Fibroblast of gingiva (primary cell): ENCODE measurements around the gene SENP5.
A peak's percentile ranks its signal among the peaks of the same experiment; 100 is the strongest.

Experiments used
- DNase-seq: peaks from one replicate; pipeline ENCODE4 v3.0.0-alpha.2; 2011; ENCODE audit warnings: low read depth

The SENP5 gene

DNA sequence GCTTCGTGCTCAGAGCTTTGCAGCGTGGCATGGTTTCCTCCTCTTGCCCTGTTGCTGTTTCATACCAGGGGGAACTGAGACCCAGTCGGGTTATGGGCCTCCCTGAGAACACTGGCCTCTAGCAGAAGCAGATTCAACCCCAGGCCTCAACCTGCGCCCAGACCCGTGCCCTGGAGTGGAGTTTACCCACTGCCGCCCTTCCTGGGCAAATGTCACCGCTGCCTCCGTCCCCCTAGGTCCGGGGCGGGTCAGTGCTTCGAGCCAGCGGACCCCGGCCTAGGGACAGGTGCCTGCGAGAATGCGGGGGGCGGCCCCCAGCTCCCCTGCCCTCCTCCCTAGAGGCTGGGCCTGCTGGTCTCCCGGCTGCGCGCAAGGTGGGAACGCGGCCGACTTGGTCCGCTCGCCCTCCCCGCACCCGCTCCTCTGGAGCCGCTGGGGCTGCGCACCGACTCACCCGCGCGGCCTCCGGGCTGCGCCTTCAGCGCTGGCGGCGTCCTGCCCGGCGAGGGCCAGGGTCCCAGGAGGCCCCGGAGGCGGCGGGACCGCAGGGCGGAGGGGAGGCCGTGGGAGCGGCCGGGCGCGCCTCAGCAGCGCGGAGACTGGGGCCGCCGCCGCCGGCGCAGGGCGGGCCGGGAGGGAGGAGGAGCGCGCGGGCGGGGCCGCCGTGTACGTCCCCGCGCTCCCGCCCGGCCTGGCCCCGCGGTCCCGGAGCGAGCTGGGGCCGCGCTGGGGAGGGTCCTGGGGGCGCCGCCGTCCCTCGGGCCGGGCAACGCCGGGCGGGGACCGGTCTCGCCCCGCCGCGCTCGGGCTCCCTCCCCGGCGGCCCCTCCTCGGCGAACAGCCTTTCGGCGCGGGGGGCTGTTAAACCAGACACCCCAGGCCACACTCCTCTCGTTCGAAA, 100.8 kb downstream of the SENP5 start, which contains the start of gene PIGZ:
PIGZ (minus strand) TSS at position 601 of the 901 bp plus-strand sequence. CDS start 16,802 bp downstream, outside the sequence.
- peak; percentile 52 for DNase-seq

DNA sequence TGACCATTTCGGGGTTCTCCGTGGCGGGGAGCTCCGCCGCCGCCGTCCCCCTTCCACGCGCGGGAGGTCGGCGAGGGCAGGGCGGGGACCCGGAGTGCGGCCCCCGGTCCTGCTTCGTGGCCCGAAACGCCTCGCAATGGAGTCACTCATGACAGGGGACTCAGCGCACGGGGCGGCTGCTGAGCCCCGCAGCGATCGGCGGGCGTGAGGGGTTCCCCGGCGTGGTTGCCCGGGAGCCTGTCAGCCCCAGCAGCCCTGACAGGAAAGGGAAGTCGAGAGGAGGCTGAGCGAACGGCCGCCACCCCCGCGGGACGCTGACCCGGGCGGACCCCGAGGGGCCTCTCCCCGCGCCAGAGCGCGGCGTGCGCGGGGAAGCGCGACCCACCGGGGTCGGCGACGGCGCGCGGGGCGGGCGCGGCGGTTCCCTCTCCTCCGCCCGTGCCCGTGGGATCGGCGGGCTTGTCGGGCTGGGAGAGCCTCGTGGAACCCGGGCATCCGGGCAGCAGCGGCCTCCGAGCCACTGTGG, 101.5 kb downstream of the SENP5 start:
- DNase-seq = no peak

DNA sequence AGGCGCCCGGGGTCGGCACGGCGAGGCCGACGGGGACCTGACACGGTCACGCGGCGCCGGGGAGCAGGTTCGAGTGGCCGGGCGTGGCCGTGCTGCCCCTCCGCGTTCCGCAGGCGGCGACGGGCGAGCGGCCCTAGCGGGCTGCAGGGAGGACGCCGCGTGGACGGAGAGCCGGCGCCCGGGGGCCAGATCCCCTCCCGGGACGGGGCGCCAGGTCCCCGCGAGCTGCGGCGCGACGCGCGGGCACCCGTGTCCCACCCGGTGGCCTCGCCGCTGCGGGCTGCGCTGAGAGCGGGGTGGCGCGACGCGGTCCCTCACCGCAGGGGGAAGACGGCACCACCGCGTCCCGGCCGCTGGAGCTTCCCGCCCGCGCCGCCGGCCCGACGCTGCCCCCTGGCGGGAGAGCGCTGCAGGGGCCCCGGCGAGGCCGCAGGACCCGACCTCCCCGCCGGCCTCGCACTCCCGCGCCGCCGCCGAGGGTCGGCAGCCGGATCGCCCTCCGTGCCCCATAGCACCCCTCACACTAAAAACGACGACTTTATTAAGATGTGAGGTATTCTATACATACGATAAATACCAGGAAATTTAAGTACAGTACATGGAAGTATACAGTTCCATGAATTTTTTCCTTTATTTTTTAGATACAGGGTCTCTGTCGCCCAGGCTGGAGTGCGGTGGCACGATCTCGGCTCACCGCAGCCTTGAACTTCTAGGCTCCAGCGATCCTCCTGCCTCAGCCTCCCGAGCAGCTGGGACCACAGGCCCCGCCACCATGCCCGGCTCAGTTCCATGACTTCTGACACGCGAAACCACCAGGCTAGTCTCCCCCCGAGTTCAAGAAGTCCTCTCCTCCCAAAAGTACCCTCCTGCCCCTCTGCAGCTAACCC, 102.2 kb downstream of the SENP5 start:
- DNase-seq = peak; percentile 37

DNA sequence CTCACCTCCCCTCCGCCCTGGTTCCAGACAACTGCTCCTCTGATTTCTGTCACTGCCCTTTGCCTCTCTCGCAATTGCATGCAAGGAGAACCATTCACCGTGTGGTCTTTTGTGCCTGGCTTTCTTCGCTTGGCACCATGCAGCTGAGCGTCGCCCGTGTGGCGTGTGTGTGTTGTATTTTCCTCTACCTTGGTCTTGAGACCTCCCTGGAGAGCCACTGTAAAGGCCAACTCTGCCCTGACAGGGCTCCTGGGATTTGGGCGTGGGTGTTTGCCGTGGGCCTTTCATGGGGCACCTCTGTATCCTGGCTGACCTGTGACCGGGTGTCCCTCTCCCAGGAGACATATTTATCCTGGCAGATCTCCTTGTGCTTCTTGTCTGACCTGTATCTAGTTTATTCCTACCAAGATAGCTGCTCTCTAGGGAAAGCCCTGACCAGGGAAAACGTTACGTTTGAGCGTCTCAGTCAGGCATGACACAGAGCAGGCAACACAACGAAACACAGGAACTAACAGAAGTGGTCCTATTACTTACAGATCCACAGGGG, 102.9 kb downstream of the SENP5 start:
- DNase-seq = no peak

DNA sequence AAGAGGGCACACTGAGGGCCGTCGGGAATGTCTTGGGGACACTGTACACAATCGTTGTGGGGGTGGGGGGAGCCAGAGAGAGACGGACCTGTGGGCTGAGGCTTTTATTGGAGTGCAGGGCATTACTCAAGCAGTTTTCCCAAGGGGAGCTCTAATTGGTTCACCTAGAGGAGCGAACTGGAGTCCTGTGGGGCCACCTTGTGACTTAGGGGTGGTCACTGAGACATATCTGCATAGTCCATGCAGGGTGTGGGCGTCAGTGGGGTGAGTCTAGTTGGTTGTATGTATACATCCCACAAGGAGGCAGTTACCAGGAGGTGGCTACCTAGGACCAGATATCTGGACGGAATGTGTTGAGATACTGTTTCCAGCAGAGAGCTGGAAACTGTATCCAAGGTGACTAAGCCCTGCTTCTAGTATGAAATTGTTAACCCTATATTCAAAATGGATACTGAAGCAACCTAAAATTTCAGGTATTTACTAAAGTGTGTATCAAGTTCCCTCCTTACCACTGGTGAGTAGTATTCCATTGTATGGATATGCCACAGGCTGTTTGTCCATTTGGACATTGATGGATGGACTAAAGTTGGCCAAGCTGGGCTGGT, 103.5 kb downstream of the SENP5 start:
- no peak for DNase-seq

DNA sequence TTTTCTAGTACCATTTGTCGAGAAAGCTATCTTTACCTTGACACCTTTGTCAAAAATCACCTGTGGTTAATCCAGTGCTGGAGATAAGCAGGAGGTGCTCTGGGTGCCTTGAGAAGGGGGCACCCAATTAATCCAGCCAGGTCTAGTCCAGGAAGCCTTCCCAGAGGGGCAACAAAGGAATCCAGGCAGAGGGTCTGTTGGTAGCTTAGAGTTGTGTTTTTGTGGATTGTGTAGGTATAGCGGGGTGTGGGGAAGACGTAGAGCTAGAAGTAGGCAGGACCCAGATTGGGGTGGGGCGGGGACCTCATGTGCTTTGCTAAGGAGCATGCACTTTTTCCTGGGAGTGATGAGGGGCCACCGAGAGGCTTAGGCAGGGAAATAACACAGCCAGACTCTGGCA, 106.9 kb downstream of the SENP5 start:
- no peak for DNase-seq

DNA sequence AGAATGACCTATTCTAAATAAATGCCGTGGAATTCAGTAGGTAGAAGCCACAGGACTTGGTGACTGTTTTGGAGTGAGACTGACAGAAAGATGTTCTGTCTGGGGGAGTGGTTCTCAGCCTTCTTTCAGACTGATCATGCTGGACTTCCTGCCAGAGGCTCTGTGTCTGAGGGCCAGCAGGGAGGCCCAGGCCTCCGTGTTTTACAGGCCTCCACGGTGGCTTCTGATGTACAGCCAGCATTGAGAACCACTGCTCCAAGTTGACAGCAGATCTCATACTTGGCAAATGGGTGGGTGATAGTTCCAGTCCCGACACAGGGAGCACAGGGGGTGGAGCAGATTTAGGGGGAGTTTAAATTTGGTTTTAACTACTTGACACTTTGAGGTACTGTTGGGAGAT, 107.6 kb downstream of the SENP5 start:
- DNase-seq = no peak

DNA sequence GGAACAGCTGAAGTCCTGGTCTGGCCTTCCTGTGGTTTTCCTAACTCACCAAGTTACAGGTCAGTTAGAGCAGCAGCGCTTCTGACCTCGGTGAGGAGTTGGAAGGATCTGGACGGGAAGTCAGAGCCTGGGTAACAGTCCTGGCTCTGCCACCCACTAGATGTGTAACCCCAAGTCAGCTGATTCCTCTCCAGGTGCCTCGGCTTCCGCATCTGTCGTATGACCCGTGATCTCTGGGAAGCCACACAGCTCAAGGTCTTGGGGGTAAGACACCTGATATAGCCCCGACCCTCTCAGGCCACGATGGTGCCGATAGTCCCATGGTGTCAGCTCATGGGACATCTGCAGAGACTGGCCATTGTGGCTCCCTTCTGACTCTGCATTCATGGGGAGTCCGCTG, 109.2 kb downstream of the SENP5 start:
- no peak for DNase-seq

DNA sequence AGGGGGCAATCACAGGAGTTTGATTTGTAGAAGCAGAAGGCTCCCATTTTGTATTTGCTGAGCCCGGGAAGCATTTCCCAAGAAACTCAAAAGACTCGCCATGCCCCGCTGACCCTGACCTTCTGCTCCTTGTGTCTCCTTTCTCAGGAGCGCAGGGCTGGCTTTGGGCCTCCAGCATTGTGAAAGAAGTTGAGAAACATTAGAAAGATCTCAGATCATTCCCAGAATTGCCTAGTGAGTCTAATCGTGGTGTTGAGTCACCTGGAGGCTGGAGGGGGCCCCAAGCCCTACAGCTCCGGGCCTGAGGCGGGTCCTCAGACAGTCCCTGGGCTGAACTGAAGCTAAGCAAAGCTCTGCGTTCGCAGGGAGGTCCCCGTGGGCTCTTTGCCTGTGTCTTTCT, 111.8 kb downstream of the SENP5 start:
- peak; percentile 89 for DNase-seq

DNA sequence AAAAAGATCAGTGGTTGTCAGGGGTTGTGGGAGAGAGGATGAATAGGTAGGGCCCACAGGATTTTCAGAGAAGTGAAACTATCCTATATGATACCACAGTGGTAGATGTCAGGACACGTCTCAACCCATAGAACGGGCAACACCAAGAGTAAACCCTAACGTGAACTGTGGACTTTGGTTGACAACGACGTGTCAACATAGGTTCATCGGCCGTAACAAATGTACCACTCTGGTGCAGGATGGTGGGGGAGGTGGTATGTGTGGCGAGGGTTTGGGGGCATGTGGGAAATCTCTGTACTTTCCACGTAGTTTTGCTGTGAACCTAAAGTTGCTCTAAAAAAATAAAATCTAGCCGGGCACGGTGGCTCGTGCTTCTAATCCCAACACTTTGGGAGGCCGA, 113.9 kb downstream of the SENP5 start:
- no peak for DNase-seq

DNA sequence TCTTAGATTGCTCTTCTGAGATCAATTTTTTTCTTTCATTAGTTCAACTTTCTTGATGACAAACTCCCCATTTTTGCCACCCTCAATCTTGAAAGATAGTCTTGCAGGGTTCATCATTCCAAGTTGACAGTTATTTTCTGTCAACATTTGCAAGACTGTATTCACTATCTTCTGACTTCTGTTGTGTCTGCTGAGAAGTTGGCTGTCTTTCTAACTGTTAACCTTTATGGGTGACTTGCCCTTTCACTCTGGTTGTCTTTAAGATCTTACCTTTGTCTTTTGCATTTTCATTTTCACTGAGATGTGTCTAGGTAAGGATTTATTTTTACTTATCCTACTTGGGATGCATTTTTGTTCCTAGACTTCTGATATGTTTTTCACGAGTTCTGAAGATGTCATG, 115.5 kb downstream of the SENP5 start:
- no peak for DNase-seq
